ES-I3 (cell line): ENCODE data around the gene CEP295NL.
"Not testable (repeated sequence)": the region's sequence is repeated elsewhere in the genome, so short reads cannot be mapped to it uniquely, and the experiment has no call there.

Experiments used
- H3K36me3 ChIP-seq: 2 replicates; pipeline ENCODE4 v1.6.1; 2013; ENCODE audit warnings: mild to moderate bottlenecking, low read length, control low read depth, moderate library complexity; ENCODE audit not compliant: insufficient read depth
- H3K4me1 ChIP-seq: 2 replicates; pipeline ENCODE4 v1.6.1; 2013; ENCODE audit warnings: mild to moderate bottlenecking, control low read depth, low read length; ENCODE audit not compliant: insufficient read depth
- H3K9ac ChIP-seq: 2 replicates; pipeline ENCODE4 v1.6.1; 2013; ENCODE audit warnings: low read depth, mild to moderate bottlenecking, low read length, moderate library complexity
- H3K9me3 ChIP-seq: 2 replicates; pipeline ENCODE4 v1.6.1; 2013; ENCODE audit warnings: mild to moderate bottlenecking, low read length, moderate library complexity; ENCODE audit not compliant: control insufficient read depth, insufficient read depth

CEP295NL gene, protein sequence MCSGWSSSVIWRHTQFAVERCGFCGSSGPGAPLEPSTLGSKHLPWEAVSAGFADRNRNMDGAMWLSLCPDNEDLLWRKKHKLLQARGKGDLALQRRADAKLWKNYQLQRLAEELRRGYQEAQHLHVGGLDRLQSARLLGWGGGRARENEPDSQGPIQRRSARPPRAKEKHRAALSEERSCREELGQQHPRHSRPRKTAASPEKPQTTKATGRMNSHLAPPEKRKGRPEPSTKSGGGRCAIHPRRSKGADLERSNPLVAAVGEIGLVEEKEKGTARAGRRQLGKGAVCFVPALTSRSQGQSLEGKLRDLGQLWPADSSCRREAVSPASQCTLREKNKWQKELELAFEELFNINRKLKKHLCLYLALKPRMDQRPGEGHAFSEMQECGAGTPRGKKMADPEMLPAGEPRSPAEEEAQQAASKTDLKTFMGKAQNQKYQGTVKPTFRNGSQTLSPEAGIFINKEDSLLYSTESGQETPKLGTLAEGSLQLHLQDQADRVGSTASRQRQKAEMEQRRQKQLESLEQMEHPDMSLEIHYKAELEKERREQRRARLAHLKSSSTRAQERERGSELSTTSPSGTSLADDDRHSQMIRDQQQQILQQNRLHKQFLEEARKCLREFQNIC

GRCh38 chr17:78903101-78903779 lies at the start of gene CEP295NL:
Gene CEP295NL (minus strand): TSS chr17:78903201. CDS start chr17:78901828, 1,373 bp downstream.
- no peak within 1 kb of the TSS for H3K9ac ChIP-seq
- no peaks in the 10 kb centered on the region for H3K9me3 ChIP-seq
- no peaks in the 10 kb centered on the region for H3K36me3 ChIP-seq
- peaks cover 18% of the 10 kb centered on the region; the same call in 1 of the 2 replicates for H3K4me1 ChIP-seq

- Histone ChIP-seq H3K4me1 (peaks cover 2% of the 10 kb centered on the region; the same call in 1 of the 2 replicates), H3K36me3 (no peaks in the 10 kb centered on the region), H3K9me3 (peaks cover 8% of the 10 kb centered on the region; the same call in 1 of the 2 replicates), H3K9ac (no peak overlapping the region)
These were observed 49.7 kb upstream of the CEP295NL start for GRCh38 chr17:78952706-78953105.

GRCh38 chr17:78951967-78952551 lies 49.1 kb upstream of the CEP295NL start:
- peaks cover 8% of the 10 kb centered on the region; the same call in 1 of the 2 replicates for H3K9me3 ChIP-seq
- peaks cover 9% of the 10 kb centered on the region; the same call in 1 of the 2 replicates for H3K4me1 ChIP-seq
- no peaks in the 10 kb centered on the region for H3K36me3 ChIP-seq
- H3K9ac ChIP-seq: no peak overlapping the region

DNA sequence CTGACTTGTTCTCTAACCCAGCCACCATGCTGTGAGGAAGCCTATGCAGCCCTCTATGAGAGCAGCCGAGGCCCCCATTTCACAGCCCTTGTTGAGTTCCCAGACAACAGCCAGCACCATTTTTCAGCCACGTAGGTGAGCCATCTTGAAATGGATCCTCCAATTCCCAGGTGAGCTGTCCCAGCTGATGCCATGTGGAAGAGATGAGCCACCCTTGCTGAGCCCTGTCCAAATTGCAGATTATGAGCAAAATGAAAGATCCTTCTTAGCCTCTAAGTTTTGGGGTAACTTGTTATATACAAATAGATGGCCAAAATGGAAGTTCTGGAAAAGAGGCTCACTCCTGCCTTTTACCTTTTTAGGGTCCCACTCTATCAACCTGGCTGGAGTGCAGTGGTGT lies 47.9 kb upstream of the CEP295NL start:
- peaks cover 8% of the 10 kb centered on the region; the same call in 1 of the 2 replicates for H3K9me3 ChIP-seq
- H3K9ac ChIP-seq: no peak overlapping the region
- no peaks in the 10 kb centered on the region for H3K36me3 ChIP-seq
- H3K4me1 ChIP-seq: peaks cover 9% of the 10 kb centered on the region; the same call in 1 of the 2 replicates

DNA sequence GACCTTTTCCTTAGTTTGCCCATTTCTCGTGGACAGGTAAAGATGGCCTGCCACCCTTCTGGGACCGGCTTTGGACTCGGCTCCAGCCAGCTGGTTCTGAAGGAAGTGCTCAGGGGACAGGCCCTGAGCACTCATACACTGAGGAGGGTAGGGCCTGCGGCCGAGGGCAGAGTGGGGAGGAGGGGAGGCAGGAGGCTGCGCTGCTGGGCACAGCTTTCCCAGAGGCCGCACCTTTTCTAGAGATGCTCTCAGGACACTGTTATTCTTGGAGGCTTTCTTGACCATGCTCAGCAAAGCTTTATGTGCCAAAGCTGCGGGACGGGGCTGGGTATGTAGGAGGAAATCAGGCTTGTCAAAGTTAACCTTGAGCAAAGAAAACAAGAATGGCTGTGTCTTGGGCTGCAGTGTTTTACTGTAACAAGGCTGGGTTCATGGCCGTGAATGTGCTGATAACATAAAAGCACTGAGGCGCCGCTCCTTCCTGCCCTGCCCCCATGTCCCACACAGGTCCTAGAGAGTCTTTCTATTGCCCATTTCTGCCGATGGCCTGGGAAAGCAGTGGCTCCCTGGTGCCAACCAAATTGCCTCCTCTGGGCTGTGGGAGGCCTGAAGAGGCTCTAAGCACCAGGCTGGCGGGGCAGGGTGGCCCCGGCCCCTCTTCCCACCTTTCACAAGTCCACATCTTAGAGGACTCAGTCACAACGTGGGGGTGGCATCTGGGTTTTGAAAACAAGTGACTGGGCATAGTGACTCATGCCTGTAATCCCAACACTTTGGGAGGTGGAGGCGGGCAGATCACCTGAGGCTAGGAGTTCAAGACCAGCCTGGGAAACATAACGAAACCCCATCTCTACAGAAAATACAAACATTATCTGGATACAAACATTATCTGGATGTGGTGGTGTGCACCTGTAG lies 44.5 kb upstream of the CEP295NL start:
- H3K4me1 ChIP-seq: peaks cover 9% of the 10 kb centered on the region; the same call in 1 of the 2 replicates
- H3K9me3 ChIP-seq: peaks cover 8% of the 10 kb centered on the region; the same call in 1 of the 2 replicates
- no peak overlapping the region for H3K9ac ChIP-seq
- no peaks in the 10 kb centered on the region for H3K36me3 ChIP-seq

- Histone ChIP-seq H3K9ac (no peak overlapping the region), H3K36me3 (no peaks in the 10 kb centered on the region), H3K4me1 (peaks cover 9% of the 10 kb centered on the region; the same call in 1 of the 2 replicates), H3K9me3 (peaks cover 8% of the 10 kb centered on the region; the same call in 1 of the 2 replicates)
These were observed 43.6 kb upstream of the CEP295NL start for GRCh38 chr17:78946631-78947030.

- H3K9ac ChIP-seq: no peak overlapping the region
- H3K4me1 ChIP-seq: peaks cover 9% of the 10 kb centered on the region; the same call in 1 of the 2 replicates
- H3K36me3 ChIP-seq: no peaks in the 10 kb centered on the region
- peaks cover 4% of the 10 kb centered on the region; the same call in 1 of the 2 replicates for H3K9me3 ChIP-seq
These were observed 43.1 kb upstream of the CEP295NL start for GRCh38 chr17:78946131-78946530.

DNA sequence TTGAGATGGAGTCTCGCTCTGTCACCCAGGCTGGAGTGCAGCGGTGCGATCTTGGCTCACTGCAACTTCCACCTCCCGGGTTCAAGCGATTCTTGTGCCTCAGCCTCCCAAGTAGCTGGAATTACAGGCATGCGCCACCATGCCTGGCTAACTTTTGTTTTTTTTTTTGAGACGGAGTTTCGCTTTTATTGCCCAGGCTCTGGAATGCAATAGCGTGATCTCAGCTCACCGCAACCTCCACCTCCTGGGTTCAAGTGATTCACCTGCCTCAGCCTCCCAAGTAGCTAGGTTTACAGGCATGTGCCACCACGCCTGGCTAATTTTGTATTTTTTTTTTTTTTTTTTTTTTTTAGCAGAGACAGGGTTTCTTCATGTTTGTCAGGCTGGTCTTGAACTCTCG lies 42.5 kb upstream of the CEP295NL start:
- not testable (repeated sequence) for H3K9me3 ChIP-seq, H3K36me3 ChIP-seq, H3K9ac ChIP-seq
- H3K4me1 ChIP-seq: peaks cover 13% of the 10 kb centered on the region; the same call in 1 of the 2 replicates

DNA sequence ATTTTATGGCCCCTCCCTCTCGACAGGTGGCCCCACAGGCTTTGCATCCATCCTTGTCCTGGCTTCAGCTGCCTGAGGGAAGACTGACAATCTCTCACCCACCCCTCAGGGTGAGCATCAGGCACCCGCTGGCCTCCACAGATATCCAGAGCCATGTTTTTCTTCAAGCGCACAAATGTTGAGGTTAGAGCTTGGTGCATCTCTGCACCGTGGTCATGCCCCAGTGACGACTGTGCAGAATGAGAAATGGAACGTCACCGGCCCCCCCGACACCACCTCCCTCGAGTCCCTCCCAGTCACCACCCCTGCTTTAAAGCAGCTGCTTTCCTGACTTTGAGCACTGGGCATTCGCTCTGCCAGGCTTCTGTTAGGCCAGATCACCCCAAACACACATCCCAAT lies 42.0 kb upstream of the CEP295NL start:
- H3K36me3 ChIP-seq: no peaks in the 10 kb centered on the region
- no peaks in the 10 kb centered on the region for H3K9me3 ChIP-seq
- peaks cover 14% of the 10 kb centered on the region; the same call in 1 of the 2 replicates for H3K4me1 ChIP-seq
- no peak overlapping the region for H3K9ac ChIP-seq

GRCh38 chr17:78944026-78944425 lies 41.0 kb upstream of the CEP295NL start:
- Histone ChIP-seq H3K4me1 (peaks cover 19% of the 10 kb centered on the region; the same call in 1 of the 2 replicates), H3K9me3 (no peaks in the 10 kb centered on the region), H3K36me3 (no peaks in the 10 kb centered on the region), H3K9ac (no peak overlapping the region)

DNA sequence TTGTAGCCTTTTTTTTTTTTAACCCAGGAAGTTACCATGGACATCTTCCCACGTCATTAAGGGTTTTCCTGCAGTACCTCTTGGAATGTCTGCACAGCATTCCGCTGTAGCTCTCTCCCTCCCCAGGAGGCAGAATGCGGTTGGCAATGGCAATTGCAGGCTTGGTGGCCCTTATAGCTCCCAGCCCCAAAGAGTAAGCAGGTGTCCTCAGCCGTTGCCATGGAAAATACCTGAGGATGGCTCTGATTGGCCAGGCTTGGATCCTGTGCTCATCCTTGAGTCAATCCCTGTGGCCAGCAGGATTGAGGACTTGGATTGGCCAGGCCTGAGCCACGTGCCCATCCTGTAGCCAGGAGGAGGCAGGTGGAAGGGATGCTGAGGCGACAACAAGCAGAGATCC lies 37.7 kb upstream of the CEP295NL start:
- Histone ChIP-seq H3K4me1 (peaks cover 13% of the 10 kb centered on the region; the same call in 1 of the 2 replicates), H3K36me3 (no peaks in the 10 kb centered on the region), H3K9ac (no peak overlapping the region), H3K9me3 (no peaks in the 10 kb centered on the region)

DNA sequence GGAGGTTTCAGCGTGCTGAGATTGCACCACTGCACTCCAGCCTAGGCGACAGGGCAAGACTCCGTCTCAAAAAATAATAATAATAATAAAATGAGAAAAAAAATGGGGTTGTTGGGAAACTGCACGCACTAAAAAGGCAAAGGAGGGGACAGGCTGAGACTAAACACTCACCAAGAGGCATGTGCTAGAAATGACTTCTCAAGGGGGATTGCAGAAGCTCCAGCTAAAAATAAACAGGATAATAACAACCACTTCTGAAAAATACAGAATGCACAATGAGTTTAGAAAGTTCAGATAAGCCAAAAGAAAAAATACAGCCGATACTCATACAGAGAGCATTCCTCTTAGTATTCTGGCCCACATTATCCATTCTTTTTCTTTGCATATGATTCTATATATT lies 37.3 kb upstream of the CEP295NL start:
- Histone ChIP-seq H3K36me3 (no peaks in the 10 kb centered on the region), H3K9me3 (no peaks in the 10 kb centered on the region), H3K4me1 (peaks cover 16% of the 10 kb centered on the region; the same call in 1 of the 2 replicates), H3K9ac (no peak overlapping the region)

DNA sequence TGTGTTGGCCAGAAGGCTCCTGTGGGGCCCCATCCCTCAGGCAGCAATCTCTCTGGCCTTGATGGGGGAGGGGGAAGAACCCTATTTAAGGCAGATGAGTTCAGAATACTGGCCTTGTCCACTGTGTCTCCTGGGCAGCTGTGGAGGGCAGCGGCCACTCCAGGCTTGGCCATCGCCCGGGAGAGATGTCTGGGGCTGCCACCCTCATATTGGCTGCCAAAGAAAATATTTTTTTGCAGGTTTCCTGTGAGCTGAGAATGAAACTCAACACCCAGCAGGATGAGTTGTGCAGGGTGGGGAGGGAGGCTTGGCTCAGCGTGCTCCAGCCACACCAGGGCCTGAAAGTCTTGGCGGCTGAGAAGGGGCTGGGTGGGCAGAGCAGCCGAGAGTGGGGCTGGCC lies 36.6 kb upstream of the CEP295NL start:
- Histone ChIP-seq H3K9ac (no peak overlapping the region), H3K4me1 (peaks cover 20% of the 10 kb centered on the region; the same call in 1 of the 2 replicates), H3K36me3 (no peaks in the 10 kb centered on the region), H3K9me3 (no peaks in the 10 kb centered on the region)
